ENCODE measurements around the gene PRSS36.
"Not testable (repeated sequence)": the region's sequence is repeated elsewhere in the genome, so short reads cannot be mapped to it uniquely, and the experiment has no call there.

PRSS36 gene

GRCh38 chr16:31183432-31184428, 33.9 kb upstream of the PRSS36 start:
- no peak for DNase-seq

GRCh38 chr16:31182391-31182790, 32.5 kb upstream of the PRSS36 start:
- DNase-seq: no peak

- DNase-seq: no peak
Measured at GRCh38 chr16:31181102-31181830, 31.4 kb upstream of the PRSS36 start.

DNA sequence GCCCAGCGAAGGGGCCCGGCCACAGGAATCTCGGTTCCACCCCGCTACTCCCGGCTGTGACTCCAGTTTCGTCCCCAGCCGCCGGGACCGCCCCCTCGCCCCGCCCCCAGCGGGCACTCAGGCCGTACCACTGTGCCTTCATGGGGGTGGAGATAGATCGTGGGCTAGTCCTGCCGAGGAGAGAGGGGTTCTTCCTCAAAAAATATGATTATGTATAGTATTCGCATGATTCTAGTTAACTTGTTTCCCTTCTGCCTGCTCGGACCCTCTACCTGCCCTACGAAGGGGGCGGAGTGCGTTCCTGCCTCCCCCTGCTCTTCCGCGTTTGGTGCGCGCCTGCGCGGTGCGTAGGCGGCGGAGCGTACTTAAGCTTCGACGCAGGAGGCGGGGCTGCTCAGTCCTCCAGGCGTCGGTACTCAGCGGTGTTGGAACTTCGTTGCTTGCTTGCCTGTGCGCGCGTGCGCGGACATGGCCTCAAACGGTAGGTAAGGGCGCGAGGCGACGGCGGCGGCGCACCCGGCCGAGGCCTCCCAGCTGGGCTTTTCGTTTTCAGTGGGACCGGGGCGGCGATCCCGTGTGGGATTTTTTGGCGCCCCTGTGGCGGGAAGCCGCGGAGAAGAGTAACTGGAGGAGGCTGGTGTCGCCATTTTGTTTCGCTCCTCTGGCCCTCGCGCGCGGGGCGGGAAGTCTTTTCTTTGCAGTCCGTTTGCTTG, 30.0 kb upstream of the PRSS36 start, which contains the start of gene FUS:
Gene FUS (plus strand): TSS at position 393 of the 713 bp plus-strand sequence. CDS start 76 bp downstream, at position 469.
- DNase-seq: peak; percentile 88

DNA sequence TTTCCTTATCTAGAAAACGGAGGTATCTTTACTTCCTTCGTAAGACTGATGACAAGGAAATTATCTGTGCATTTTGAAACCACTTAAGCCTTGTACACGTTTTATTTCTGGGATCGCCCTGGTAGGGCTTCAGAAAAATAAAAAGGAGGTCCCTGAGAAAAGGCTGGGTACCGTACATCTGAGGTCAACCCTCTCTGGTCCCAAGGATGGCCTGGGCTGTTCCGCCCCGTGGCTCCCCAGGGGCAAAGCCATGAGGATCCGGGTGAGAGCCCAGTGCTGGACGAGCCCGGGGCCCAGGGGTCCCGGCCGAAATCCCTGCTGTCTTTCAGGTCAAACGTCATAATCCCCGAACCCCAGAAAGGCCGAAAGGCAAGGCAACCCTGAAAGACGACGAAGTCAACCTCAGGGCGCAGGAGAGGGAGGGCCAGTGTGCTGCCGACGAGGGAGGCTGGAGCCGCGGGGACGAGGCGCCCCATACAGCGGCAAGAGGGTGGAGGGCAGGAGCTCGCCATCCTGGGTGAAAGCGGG, 29.4 kb upstream of the PRSS36 start:
- DNase-seq: no peak

- DNase-seq: peak; percentile 42
Measured at GRCh38 chr16:31177136-31177535, 27.3 kb upstream of the PRSS36 start.

- DNase-seq: not testable (repeated sequence)
Measured at GRCh38 chr16:31170048-31170447, 20.2 kb upstream of the PRSS36 start.

GRCh38 chr16:31168848-31169247, 19.0 kb upstream of the PRSS36 start:
- no peak for DNase-seq

DNA sequence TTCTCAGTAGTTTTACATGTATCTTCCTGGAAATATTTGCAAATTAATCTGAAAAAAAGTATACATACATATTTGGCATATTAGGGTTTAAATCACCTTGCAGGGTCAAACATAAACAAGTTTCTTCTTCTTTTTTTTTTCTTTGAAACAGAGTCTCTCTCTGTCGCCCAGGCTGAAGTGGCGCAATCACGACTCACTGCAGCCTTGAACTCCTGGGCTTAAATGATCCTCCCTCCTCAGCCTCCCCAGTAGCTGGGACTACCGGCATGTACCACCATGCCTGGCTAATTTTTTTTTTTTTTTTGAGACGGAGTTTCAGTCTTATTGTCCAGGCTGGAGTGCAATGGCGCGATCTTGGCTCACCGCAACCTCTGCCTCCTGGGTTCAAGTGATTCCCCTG, 17.4 kb upstream of the PRSS36 start:
- no peak for DNase-seq

GRCh38 chr16:31157136-31157535, 7.3 kb upstream of the PRSS36 start:
- DNase-seq: no peak

GRCh38 chr16:31150976-31151375, 1.1 kb upstream of the PRSS36 start:
- DNase-seq: not testable (repeated sequence)

DNA sequence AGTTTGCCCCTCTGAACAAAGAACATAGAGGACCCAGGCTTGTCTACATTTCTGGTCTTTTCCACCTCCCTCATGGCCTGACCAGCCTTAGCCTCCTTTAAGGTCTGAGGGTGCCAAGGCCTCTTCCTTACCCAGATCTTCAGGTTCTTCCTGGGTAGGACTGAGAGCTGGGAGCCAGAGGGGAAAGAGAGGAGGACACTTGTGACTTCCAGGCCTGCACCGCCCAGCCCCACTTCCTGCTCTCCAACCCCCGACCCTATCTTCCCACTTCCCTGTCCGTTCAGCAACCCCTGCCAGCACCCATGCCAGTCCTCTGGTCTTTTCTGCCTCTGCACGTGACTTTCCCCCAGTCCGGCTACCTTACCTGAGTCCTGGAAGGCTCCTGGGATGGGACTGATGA, 534 bp downstream of the PRSS36 start:
- no peak for DNase-seq

GRCh38 chr16:31148896-31149295, 970 bp downstream of the PRSS36 start:
- no peak for DNase-seq

DNA sequence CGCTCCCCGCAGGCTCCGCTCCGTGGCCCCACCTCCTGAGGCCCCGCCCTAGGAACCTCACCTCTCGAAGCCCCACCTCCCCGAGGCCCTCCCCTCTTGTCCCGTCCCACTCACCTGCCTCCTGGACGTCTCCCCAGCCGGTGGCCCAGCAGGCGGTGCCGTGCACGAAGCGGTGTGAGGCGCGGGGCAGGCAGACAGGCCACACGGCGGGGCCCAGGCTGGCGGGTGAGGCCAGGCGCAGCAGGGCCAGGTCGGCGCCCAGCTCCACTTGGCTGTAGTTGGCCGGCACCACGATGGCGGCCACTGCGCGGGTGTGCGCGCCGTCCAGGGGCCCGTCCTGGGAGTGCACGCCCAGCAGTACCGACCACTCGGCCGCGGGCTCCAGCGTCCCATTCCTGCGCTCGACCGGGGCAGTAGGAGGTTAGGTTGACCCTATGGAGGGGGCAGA, 1.6 kb downstream of the PRSS36 start:
- DNase-seq: no peak

GRCh38 chr16:31147574-31147973, 2.3 kb downstream of the PRSS36 start:
- DNase-seq: no peak

GRCh38 chr16:31145398-31145990, 4.4 kb downstream of the PRSS36 start:
- DNase-seq: no peak

DNA sequence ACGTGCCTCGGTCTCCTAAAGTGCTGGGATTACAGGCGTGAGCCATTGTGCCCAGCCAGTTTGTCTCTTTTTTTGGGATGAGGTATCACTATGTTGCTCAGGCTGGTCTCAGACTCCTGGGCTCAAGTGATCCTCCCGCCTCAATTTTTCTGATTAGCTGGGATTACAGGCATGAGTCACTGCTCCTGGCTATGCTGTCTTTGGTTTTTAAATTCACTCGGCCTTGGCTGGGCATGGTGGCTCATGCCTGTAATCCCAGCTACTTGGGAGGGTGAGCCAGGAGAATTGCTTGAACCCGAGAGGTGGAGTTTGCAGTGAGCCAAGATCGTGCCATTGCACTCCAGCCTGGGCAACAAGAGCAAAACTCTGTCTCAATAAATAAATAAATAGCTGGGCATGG, 5.4 kb downstream of the PRSS36 start:
- DNase-seq: not testable (repeated sequence)

DNA sequence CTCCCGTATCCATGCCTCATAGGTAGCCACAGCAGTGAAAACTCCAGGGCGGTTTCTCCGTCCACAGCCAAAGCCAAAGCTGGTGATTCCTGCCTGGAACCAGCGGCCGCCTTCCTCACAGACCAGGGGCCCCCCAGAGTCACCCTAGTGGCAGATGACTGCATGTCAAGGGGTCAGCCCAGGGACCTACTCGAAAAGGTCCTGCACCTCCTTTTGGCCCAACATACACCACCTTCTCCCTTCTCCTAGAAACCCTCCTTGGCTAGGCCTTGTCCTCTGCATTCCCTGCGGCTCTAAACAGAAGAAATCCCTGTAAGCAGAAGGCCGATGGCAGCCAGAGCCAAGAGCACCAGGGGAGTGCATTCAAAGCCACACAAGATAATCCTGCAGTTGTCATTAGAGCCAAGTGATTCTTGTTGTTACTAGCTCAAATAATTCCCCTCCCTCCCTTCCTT, 6.1 kb downstream of the PRSS36 start:
- no peak for DNase-seq

- DNase-seq: no peak
Measured at GRCh38 chr16:31143011-31143693, 6.7 kb downstream of the PRSS36 start.

GRCh38 chr16:31142109-31143010, 7.5 kb downstream of the PRSS36 start:
- DNase-seq: peak; percentile 95
